GM12872 (cell line): ENCODE results near the gene SYNGR3.

ENCODE experiments used
- CTCF ChIP-seq: IDR thresholded peaks from 3 replicates; pipeline ENCODE4 v1.5.1; 2011; ENCODE audit warnings: low read depth, mild to moderate bottlenecking, low read length, moderate library complexity; ENCODE audit not compliant: insufficient read depth

Gene SYNGR3

DNA sequence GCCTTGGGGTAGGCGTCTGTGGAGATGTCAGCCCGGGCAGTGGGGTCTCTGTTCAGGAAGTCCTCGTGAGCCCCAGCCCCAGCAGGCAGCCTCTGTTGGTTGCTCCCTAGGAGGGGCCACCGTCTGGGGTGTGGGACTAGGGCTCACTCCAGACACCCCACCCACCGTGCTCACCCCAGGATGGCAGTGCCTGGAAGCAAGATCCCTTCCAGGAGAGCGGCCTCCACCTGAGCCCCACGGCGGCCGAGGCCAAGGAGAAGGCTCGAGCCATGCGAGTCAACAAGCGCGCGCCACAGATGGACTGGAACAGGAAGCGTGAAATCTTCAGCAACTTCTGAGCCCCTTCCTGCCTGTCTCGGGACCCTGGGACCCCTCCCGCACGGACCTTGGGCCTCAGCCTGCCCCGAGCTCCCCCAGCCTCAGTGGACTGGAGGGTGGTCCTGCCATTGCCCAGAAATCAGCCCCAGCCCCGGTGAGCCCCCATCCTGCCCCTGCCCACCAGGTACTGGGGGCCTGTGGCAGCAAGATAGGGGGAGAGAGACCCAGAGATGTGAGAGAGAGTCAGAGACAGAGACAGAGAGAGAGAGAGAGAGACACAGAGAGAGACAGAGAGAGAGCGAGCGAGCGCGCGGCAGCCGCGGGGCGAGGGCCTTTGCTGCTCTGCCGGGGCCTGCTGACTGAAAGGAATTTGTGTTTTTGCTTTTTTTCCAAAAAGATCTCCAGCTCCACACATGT is 48.0 kb downstream of the SYNGR3 start:
- TF ChIP-seq CTCF = no peak

GRCh38 chr16:2038382-2039231 is 48.8 kb downstream of the SYNGR3 start:
- TF ChIP-seq CTCF = no peak

- no peak for TF ChIP-seq CTCF
Observed at GRCh38 chr16:2039274-2040031, 49.7 kb downstream of the SYNGR3 start.

DNA sequence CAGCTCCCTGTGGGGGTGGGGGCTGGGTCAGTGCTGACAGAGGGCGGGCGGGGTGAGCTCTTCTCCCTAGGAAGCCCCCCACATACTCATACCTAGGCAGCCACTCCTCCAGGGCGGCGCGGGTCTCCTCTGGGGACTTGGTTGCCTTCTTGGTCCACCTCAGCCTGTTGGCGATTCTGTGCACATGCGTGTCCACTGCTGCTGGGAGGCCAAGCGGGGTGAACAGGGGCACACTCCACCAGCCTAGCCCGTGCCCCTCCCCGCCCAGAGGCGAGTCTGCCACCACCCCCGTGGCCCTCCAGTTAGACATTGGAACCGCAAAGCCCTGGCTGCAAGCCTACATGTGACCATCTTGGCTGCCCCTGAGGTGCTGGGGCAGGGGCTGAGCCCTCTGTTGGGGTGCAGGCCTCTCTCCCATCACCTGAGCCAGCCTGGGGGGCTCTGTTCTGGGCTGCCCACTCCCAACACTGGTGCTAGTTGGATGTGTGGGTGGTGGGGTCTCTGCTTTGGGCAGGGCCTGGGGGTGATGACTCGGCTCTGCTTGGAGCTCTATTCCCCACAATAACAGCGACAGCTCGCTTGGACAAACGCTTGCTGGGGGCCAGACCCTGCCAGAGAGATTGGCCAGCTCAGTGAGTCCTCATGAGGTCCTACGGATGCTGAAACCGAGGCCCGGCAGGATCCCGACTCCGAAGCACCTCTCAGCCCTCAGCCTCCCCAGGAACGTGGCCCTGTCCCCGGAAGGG is 50.4 kb downstream of the SYNGR3 start:
- no peak for TF ChIP-seq CTCF

DNA sequence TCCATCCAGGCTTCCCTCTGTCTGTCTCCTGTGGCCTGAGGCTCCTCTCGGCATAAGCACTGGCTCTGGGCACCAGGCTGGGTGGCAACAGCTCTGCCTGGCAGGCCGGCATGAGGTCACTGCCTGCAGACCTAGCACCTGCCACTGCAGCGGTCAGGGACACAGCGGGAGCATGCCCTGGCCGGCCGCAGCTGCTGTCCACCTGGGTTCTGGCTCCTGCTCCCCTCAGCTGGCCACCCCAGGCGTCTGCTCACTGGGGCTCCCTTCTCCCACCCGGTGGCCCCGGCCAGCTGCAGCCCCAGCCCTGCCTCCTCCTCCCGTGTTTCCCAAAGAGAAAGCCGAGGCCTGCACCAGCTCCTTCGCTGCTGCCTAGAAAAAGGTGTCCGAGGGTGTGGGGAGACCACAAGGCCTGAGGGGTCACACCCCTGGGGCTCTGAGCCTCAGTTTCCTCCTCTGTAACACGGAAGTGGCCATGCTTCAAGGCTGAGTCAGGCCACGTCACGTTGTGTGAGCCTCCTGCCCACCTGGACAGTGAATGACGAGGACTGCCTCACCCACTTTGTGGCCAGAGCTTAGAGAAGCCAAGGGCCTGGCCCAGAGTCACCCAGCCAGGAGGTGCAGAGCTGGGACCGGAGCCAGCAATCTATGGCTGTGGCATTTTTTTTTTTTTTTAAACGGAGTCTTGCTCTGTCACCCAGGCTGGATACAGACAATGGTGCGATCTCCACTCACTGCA is 51.2 kb downstream of the SYNGR3 start:
- no peak for TF ChIP-seq CTCF

DNA sequence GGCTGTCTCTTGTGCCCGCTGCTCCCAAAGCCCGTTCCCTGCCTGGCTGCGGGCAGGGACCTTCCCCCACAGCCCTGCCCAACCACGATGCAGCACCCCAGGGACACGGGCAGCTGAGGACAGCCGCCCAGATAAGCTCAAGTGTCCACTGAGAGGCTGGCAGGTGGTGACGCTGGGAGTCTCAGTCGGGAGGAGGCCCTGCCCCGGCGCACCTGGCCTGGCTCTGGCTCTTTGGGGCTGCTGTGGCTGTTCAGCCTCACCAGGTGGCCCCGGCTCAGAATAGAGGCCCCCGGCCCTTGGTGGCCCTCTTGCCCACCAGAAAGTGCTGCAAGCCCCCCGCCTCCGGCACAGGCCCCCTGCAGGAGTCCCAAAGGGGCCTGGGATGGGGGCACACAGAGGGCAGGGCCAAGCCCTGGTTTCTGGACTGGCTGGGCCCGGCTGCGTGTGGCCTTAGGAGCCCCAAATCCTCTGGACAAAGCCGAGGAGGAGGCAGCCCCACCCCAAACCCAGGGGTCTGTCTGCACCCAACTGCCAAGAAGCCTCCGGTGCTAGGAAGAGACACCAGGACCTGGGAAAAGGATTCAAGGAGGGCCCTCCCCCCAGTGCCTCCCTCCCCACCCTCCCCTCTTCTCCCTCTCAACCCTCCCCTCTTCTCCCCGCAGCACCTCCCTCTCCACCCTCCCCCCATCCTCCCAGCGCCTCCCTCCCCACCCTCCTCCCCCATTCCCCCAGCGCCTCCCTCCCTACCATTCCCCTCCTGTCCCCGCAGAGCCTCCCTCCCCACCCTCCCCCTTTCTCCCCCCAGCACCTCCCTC is 52.6 kb downstream of the SYNGR3 start:
- no peak for TF ChIP-seq CTCF
